GM18870 (cell line): ENCODE measurements around the gene RHBDF1.

Experiments used
- ATAC-seq: cut with Tn5 transposase; IDR thresholded peaks from one replicate; pipeline ENCODE4 v1.9.1; 2021; ENCODE audit warnings: moderate library complexity; ENCODE audit not compliant: unreplicated experiment

Gene RHBDF1

GRCh38 chr16:92431-93339 is 20.3 kb upstream of the RHBDF1 start:
- ATAC-seq = no peak

GRCh38 chr16:91484-91883 is 19.1 kb upstream of the RHBDF1 start:
- ATAC-seq = no peak

- no peak for ATAC-seq
Measured at GRCh38 chr16:89391-90302, 17.2 kb upstream of the RHBDF1 start.

GRCh38 chr16:88613-89012 is 16.2 kb upstream of the RHBDF1 start:
- ATAC-seq = no peak

GRCh38 chr16:86483-86952 is 14.1 kb upstream of the RHBDF1 start:
- ATAC-seq = no peak

GRCh38 chr16:85865-86264 is 13.4 kb upstream of the RHBDF1 start:
- no peak for ATAC-seq

- ATAC-seq = no peak
Measured at GRCh38 chr16:85407-85782, 13.0 kb upstream of the RHBDF1 start.

GRCh38 chr16:84718-85406 is 12.4 kb upstream of the RHBDF1 start:
- ATAC-seq = no peak

GRCh38 chr16:83781-84615 is 11.6 kb upstream of the RHBDF1 start:
- ATAC-seq = no peak

GRCh38 chr16:83060-83603 is 10.7 kb upstream of the RHBDF1 start:
- ATAC-seq = no peak

- ATAC-seq = no peak
Measured at GRCh38 chr16:79151-80054, 7.0 kb upstream of the RHBDF1 start.

GRCh38 chr16:78444-79150 is 6.2 kb upstream of the RHBDF1 start:
- no peak for ATAC-seq

- ATAC-seq = no peak
Measured at GRCh38 chr16:77807-78443, 5.5 kb upstream of the RHBDF1 start, which contains the start of gene MPG. Gene MPG, plus strand, starts transcription at chr16:78225. Its CDS starts 85 bp downstream, at chr16:78310.

- ATAC-seq = no peak
Measured at GRCh38 chr16:77273-77806, 4.9 kb upstream of the RHBDF1 start.

- no peak for ATAC-seq
Measured at GRCh38 chr16:76535-77272, 4.3 kb upstream of the RHBDF1 start.

GRCh38 chr16:75580-76501 is 3.4 kb upstream of the RHBDF1 start:
- ATAC-seq = no peak
